Forelimb muscle (tissue), 1 donor: ENCODE results near the gene DMBX1. TPM values are rescaled to one million over a fixed set of nuclear protein-coding genes. Genes with fewer than 3 reads are reported as not detected.

Source experiments
- DNase-seq: peaks from one replicate; pipeline ENCODE4 v3.0.0-alpha.2; 2013; ENCODE audit warnings: low read depth
- polyA plus RNA-seq: library from polyadenylated mRNA; unstranded; fragments of 120-200 nt; gene quantifications from one replicate; pipeline ENCODE4 v1.2.1, GENCODE V29; 2013; ENCODE audit not compliant: insufficient read length

Gene DMBX1
- polyA plus RNA-seq, 1 donor = not detected

DNA sequence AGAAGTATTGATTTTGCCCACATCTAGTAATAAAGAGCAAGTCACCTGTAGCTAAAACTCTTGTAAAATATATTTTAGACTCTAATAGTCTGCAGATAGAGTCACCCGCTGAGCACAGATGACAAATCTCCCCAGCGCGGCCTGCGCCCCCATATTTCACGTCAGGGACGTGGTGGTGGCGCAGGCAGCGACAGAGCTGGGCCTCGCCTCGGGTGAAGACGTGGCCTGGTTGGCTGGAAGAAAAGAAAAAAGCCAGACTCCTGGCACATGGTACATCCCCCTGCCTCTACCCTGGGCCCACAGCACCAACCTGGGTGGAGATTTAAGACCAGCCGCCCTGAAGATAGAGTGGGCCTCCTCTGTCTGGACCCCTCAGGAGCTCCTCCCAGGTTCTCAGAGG lies 6.0 kb upstream of the DMBX1 start:
- DNase-seq = no peak

DNA sequence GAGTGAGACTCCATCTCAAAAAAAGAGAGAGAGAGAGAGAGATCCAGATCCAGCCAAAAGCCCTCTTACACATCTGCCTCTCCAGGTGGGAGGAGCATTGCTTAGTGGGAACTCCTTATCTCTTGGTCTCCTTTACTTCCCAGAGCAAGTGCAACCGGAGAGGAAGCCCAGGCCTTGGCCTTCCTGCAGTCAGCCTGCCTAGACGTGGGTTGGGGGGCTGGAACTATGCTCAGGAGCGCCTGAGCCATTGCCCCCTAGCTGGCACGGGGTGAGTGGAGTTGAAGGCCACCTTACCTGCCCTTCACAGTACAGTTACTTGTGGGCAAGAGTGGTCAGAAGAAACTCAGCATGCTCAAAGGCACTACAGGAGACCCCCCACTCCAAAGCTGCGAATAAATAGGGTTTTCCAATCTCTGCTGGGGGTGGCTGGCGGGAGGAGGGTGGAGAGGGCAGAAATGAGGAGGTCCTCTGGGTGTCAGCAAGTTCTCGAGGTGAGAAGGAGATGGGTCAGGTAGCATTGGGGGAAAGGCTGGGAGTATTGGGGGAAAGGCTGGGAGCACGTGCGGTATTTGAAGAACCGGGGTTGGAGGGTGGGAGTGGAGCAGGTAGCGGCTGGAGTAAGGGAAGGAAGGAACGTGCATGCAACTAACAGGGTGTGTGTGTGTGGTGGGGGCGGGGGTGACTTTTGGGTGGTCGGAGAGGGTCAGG lies 4.7 kb upstream of the DMBX1 start:
- no peak for DNase-seq

- DNase-seq = no peak
These were observed 3.8 kb upstream of the DMBX1 start for GRCh38 chr1:46485564-46486431.

DNA sequence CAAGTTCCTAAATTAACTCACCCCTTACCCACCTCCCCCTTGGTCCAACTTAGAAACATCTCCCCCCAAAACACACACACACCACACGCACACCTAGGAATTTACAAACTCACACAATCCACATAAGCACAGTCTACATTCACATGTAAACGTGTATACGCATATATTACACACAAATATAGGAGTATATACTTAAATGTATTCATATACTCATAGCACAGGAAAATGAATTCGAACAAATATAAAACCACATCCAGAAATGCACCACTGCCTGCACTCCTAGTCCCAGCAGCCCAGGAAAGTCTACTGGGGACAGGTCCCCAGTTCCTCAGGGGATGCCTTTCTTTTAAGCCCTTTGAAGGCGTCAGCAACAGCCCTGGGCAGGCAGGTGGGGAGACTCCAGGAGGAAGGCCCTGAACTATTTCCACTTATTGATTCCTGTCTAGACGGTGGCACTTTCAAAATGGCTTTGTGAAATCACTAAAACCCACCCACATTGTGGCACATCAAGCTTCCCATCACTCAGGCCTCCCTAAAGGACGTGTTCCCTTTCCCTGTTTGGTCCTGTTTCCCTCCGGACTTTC lies 3.1 kb upstream of the DMBX1 start:
- DNase-seq = no peak

GRCh38 chr1:46487818-46488218 lies 1.8 kb upstream of the DMBX1 start:
- no peak for DNase-seq

GRCh38 chr1:46488343-46489168 lies 1.1 kb upstream of the DMBX1 start:
- DNase-seq = no peak

DNA sequence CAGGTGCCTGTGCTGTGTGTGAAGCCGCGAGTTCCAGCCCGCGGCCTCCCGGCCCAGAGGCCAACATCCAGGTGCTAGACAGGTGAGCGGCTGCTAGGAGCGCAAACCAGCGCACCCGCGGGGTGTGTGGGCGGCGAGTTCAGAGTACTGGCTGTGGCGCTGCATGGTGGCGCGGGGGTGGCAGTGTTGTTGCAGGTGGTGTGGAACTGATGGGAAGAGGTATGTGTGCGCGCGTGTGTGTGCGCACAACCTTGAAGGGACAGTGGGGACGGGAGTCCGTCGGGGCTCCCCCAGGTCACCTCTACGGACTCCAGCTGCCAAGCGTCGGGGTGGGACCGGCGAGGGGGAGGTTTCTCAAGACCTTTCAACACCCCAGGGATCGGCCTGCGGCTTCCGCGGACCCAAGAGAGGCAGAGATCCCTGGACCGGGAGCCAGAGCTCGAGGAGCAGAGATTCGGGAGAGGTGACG lies 433 bp upstream of the DMBX1 start:
- DNase-seq = no peak

- DNase-seq = no peak
These were observed 695 bp downstream of the DMBX1 start for GRCh38 chr1:46490406-46490655.

DNA sequence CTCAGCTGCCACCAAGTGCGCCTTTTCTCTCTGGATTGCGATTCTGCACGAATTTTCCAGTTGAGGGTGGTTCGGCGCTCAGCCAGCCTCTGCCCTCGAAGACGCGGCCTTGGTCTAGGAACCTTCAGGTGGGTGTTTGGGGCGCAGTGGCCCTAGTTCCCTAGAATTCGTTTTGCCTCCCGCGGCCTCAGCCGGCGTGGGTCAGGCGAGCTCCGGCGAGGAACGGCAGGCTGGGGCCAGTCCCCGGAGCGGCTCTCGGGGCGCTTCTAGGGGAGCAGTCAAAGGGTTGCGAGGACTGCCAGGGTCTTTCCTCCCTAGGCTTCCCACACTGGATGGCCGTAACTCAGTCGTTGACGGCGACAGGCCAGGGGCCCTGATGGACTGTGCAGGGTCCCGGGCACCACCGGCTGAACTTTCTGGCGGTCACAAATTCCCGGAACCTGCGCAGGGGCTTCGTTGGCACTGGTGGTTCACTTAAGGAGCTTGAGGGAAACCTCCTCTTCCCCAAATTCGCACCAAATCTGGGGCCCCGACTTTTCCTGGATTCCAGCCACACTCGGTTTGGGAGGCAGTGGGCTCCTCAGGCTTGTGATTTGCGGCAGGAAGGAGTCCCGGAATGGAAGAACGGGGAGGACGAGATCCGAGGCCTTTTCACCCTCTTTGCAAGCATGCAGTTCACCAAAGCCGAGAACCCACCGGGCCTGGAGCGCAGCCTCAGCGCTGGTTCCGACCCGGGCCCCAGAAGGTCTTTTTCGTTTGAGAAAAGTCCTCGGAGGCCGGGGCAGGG lies 1.2 kb downstream of the DMBX1 start:
- DNase-seq = no peak

DNA sequence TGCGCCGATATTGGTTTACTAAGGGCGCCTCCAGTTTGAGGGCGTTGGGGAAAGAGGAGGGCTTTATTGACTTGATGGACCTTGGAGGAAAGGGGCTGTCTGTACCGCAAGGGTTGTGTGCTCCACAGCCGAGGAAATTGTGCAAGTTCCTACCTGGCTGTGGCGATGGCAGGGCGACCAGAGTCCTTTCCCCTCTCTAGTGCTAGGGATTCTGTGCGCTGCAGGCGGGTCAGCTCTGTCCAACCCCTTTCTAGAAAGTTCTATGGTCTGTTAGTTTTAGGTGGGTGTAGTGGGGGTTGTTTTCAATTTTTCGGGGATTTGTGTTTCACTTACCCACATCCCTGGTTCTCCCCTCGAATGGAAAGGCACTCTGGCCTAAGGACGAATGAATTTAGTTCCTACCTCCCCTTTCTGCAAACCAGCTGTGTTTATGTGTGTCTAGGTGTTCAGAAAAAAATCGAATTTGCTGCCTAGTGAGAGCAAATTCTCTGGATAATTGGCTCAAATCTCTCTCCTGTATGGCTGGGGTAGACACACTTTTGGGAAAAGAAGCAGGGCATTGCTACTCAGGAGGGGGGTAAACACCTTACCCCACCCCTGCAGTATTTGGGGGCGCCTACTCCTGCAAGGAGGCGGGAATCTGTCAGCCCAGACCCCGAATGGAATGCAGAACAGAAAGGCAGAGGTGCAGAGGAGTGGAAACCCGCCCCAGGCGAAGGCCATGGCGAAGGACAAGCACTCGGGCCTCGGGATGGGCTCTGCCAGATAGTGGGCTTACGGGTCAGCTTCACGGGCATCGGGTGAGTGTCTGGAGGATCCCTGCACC lies 2.0 kb downstream of the DMBX1 start:
- DNase-seq = no peak

- DNase-seq = no peak
These were observed 2.7 kb downstream of the DMBX1 start for GRCh38 chr1:46492269-46492853.

DNA sequence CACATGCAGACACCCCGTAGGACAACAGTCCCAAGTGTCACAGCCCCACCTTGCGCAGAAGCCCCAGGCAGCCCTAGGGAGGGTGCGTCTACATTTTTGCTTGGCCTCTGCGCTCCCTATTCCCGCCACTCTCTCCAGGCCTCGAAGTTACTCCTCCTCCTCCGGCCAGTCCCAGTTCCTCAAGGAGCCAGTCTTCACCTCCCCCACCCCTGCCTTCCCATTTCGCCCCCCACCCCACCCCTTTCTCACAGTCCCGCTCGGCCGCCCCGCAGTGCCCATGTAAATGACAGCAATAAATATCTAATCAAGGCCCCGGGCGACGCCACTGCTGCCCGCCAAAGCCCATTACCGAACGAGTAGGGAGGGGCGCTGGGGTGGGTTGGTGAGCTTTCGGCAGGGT lies 3.2 kb downstream of the DMBX1 start:
- no peak for DNase-seq

DNA sequence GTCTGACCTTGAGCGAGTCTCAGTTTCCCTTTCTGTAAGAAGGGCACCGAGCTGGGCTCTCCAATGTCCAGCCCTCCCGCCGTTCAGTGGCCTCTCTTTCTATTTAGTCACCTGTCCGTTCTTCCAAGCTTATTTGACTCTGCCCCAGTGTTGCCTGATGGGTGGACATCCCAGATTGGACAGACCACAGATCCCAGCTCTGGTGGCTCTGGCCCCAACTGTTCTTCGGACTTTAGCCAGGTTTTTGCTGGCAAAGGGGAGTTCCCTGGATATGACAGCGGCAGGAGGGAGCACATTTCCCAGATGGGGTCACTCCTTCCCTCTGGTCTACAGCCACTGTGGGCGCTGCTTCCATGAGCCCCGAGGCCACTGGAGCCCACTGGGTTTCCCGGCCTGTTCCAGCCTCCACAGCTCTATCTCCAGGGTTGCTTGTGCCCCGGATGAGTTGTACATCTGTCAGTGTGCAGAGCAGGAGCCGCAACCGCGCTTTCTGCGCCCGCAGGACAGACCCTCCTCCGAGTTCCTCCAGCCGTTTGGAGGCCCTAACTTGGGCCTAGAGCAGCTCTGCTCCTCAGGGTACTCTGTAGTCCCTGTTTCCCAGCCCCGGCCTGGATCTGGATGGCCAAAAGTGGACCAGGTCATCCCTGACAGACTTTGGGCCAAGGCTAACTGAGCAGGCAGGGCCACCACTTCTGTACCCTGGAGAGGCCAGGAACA lies 3.8 kb downstream of the DMBX1 start:
- no peak for DNase-seq

DNA sequence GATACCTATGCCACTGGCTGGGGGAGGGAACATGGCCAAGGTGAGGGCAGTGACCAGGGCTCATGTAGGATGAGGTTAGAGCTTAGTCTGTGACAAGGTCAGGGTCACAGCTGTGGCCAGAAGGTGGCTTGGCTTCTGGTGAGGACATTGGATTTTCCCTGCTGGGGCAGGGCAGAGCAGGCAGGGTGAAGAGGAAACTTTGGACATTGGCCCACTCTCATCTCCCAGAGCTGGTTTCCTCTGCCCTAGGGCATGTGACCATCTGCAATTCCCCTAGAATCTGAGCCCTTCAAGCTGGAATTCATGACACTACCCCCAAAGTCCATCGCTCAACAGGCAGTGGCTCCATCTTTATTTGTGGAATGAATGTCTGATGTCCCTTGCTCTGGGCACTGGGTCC lies 5.3 kb downstream of the DMBX1 start:
- no peak for DNase-seq

- no peak for DNase-seq
These were observed 6.1 kb downstream of the DMBX1 start for GRCh38 chr1:46495778-46496177.

- DNase-seq = no peak
These were observed 6.9 kb downstream of the DMBX1 start for GRCh38 chr1:46496505-46496904.

DNA sequence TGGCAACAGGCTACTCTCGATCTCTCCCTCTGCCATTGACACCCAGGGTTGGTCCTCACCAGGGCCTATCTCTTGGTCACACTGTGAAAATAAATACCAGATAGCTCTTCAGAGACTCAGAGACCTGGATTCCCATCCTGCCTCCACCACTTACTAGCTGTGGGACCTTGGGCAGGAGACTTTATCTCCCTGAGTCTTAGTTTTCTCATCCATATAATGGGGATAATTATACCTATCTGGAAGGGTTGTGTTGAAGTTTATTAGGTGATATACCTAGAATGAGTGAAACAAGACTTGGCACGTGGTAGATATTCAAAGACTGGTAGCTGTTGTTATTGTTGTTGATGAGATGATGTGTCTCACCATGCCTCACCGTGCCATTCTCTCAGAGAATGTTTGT lies 7.4 kb downstream of the DMBX1 start:
- no peak for DNase-seq

DNA sequence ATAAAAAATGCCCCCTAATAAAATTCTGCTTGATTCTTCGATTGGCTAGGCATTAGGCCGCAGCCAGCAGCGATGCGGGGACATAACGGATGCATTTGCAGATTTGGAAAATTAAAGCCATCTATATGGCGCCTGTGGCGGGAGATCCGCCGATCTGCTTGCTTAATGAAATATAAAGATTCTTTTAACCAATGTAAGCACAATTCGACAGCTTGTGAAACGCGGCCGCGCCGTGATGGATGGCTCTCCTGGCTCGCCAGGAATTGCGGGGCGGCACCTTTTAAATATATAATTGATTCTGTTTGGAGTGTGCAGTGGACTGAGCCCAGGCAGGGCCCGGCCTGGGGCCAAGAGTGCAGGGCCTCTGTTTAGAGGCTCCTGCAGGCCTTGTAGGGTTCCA lies 8.0 kb downstream of the DMBX1 start:
- DNase-seq = no peak

- no peak for DNase-seq
These were observed 11.9 kb downstream of the DMBX1 start for GRCh38 chr1:46501528-46501927.
